Cardiac fibroblast (primary cell): ENCODE data around the gene FOXC1.

Experiments
- DNase-seq, 2 donors: peaks; one replicate each; pipeline versions ENCODE4 v3.0.0 to v3.0.0-alpha.2; 2010; ENCODE audit warnings: low read depth in 2 of 2
- H3K4me3 ChIP-seq, 2 donors: replicated peaks in 1 of 2; 1 replicate in 1 of 2; 2 replicates in 1 of 2; pipeline ENCODE4 v1.5.1; 2011; ENCODE audit warnings: low read depth in 2 of 2, low read length in 2 of 2, mild to moderate bottlenecking in 2 of 2, moderate library complexity in 1 of 2
- TF ChIP-seq, protein P1 (sequence below): IDR thresholded peaks from one replicate; pipeline ENCODE4 v1.5.1; 2011; ENCODE audit warnings: low read depth, mild to moderate bottlenecking, low read length, inconsistent platforms

Gene FOXC1

DNA sequence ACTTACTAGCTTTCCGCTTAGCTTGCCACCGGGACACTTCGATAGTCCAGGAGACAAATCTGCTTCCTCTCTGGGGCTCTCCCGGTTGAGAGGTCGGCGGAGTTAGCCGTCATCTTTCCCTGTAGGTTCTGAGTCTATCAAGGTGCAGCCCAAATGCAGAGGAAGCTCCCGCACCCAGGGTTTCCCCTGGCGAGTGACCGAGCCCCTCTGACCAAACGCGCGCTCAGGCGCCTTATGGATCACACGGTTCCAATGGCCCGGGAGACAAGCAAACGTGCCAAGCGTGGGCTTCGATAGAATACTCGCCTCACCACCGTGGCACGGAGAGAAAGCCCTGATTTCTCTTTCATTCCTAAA is 15.8 kb upstream of the FOXC1 start:
- no peak for DNase-seq
- TF ChIP-seq, protein P1, sequence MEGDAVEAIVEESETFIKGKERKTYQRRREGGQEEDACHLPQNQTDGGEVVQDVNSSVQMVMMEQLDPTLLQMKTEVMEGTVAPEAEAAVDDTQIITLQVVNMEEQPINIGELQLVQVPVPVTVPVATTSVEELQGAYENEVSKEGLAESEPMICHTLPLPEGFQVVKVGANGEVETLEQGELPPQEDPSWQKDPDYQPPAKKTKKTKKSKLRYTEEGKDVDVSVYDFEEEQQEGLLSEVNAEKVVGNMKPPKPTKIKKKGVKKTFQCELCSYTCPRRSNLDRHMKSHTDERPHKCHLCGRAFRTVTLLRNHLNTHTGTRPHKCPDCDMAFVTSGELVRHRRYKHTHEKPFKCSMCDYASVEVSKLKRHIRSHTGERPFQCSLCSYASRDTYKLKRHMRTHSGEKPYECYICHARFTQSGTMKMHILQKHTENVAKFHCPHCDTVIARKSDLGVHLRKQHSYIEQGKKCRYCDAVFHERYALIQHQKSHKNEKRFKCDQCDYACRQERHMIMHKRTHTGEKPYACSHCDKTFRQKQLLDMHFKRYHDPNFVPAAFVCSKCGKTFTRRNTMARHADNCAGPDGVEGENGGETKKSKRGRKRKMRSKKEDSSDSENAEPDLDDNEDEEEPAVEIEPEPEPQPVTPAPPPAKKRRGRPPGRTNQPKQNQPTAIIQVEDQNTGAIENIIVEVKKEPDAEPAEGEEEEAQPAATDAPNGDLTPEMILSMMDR: no peak
- no peak overlapping the region for H3K4me3 ChIP-seq

DNA sequence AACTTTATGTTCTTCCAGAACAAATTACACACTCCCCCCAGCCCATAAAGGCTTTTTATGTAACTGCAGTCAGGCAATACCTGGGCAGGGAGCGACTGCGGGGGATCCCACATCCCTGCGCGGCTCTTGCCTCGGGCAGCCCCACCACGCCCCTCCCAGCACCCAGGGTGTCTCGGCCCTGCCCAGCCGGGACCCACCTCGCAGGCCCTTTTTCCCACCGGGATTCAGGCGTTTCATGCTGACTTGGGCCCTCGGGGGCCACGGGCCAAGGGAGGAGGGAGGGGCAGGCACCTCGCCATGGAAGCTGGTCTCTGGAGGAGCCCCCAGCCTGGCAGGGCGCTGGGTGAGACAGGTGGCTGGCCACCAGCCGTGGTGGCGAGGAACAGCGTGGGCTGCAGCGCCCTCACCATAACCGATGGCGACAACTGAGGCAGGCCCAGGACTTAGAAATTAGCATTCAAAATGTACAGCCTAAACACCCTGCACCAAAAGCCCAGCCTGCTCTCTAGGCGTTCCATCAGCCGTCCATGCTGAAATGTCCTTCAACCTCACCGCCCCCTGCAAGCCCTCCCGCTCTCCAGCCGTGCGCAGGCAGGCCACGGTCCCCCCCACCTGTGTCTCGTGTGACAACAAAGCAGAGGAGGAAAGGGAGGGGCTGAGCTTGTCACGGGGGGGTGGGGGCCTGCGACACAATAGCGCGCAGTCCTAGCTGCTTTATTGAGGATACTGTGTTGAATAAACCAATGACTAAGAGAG is 15.1 kb upstream of the FOXC1 start:
- H3K4me3 ChIP-seq: no peak overlapping the region
- TF ChIP-seq, protein P1: no peak
- DNase-seq: no peak

DNA sequence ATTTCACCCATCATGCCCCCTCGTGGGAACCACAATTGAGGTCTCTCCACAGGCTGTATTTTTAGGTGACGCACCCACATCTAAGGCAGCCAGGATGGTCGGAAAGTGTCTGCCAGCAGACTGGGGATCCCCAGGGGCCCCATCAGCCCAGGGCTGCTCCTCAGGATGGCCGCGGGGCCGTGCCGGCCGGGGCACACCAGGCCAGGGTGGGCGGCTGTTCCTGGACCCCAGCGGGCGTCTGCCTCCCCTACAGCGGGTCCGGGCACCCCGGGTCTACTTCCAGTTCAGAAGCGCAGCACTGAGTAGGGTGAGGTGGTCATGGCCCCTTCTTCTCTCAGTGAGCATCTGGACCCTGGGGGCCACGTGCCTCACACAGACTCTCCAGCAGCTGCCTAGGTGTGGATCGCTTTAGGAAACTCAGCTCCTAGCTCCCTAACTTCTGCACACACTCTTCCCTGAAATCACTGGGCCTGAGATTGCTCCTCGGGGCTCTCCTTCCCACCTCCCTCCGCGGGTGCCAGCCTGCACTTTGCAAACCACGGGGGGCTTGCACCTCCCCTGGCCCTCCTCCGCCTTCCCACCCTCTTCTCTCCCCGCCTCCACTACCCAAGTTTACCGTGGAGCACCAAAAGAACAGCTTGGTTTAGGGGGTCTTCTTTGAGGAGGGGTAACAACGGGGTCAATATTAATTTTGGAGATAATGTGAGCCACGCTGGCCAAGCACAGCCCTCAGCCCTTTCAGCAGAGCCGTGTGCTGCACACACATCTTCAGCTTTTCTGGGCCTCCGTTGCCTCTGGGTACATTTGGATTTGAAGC is 14.2 kb upstream of the FOXC1 start:
- TF ChIP-seq, protein P1: no peak
- H3K4me3 ChIP-seq: no peak overlapping the region
- DNase-seq: no peak

DNA sequence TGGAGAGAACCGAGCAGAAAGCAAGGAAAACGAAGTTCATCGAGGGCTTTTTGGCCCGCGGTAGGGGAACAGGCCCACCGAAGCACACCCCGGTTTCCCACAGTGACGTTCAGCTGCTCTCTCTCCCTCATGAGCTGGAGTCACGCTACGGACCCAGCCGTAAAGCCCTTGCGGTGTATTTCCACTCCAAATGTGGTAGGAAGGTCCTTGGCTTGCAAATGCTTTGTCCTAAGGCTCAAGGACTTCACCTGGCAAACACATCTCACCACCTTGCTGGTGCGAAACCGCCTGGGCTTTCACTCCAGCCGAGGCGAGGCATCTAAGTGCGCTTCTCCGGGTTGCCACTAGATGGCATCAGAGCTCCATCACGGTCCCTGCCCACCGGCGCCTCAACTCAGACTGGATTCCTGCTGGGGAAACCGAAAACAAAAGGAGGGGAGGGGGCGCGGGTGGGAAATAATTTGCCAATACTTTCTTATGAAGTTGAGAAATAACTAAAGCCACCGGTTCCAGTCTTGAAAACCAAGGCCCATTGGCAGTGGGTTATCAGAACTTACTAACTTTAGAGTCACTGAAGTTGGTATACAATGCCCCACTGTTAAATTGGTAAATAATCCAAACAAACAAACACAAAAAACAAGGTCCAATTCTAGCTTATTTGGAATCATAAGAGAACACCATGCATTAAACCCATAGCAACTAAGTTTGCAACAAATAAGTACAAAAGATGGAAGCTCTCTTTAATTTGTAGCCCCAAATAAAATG is 13.4 kb upstream of the FOXC1 start:
- DNase-seq: peak; percentile 59 to 62
- TF ChIP-seq, protein P1: peak; percentile 95
- H3K4me3 ChIP-seq: peak overlapping the region; percentile 28 to 41

DNA sequence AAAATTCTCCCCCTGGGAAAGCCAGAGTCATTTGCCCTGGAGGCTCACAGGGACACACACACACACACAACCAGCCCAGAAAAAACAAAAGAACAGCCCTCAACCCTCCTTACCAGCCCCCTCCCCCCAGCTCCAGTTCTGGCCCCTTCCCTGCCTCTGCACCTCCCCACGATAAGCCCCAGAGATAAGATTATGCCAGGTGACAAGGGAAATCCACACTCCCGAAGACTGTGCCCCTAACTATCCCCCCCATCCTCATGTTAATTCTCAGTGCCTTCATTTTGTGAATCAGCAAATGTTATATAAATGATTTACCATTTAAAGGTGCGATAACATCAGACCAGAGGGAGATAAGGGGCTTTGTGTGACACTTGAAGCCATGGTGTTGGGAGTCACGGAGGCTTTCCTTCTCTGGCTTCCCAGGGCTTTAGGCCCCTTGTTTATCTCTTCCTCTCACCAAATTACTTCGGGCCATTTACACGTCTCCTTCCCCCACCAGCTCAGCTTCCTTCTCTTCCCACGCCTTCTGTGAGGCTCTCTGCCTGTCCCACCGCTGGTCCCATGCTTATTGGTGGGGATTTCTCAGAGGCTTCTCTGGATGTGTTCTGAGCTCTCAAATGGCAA is 12.5 kb upstream of the FOXC1 start:
- DNase-seq: no peak
- TF ChIP-seq, protein P1: no peak
- no peak overlapping the region for H3K4me3 ChIP-seq

DNA sequence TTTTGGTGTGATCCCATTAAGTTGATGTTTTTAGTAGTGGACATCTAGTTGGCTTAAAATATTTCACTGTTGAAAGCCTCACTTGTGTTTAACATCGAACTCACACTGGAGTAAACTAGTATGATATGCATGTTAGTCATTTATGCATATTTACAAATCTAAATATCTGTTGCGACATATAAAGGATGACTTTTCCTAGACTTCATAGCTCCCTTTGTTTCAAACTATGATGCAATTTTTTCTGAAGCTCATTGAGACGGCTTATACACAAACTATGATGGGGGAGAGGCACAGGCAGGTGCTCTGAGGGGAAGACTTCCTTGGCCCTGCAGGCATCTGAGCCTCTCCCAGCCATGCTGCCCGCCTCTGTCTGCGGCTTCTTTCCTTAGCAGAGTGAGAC is 11.8 kb upstream of the FOXC1 start:
- peak; percentile 66 to 88 for DNase-seq
- H3K4me3 ChIP-seq: no peak overlapping the region
- TF ChIP-seq, protein P1: no peak
